ENCODE results near the gene DIS3L.
"Not testable (repeated sequence)": the region's sequence is repeated elsewhere in the genome, so short reads cannot be mapped to it uniquely, and the experiment has no call there.

The DIS3L gene

DNA sequence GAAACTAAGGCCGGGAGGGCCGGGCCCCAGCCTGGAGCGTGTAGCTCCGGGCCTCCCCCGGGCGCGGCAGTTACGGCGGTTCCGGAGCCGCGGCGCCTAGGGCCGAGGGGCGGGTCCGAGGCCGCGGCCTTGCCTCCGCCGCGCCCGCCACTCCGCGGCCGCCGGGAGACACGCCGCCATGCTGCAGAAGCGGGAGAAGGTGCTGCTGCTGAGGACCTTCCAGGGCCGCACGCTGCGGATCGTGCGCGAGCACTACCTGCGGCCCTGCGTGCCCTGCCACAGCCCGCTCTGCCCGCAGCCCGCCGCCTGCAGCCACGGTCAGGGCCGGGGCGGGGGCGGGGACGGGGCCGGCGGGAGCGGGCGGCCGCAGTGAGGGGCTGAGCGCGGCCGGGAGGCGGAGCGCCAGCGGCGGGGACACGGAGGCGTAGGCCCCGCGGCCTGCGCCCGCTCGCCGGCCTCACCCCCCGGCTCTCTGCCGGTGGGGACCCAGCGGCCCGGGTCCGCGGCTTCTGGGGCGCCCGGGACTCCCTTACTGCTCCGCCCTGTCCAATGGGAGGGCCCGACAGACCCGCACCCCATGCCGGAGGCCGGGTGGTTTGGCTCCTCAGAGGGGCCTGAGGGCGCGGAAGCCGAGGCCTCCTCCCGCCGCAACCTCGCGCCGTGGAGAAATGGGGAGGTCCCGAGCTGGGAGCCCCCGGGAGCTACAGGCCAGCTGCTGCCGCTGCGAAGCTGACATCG lies at the start of gene DIS3L:
Gene DIS3L, plus strand, starts transcription at position 150 of the 738 bp plus-strand sequence. Its CDS starts 29 bp downstream, at position 179.
- peak; percentile 46 for DNase-seq

DNA sequence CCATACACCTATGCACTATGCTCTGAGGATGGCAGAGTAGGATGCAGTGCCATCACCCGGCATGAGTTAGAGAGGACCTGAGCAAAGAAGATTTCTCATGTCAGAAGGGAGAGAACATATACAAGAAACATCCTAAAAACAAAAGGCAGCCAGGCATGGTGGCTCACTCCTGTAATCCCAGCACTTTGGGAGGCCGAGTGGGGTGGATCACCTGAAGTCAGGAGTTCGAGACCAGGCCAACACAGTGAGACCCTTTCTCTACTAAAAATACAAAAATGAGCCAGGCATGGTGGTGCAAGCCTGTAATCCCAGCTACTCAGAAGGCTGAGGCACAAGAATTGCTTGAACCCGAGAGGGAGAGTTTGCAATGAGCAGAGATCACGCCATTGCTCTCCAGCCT lies 47.5 kb upstream of the DIS3L start:
- not testable (repeated sequence) for DNase-seq

DNA sequence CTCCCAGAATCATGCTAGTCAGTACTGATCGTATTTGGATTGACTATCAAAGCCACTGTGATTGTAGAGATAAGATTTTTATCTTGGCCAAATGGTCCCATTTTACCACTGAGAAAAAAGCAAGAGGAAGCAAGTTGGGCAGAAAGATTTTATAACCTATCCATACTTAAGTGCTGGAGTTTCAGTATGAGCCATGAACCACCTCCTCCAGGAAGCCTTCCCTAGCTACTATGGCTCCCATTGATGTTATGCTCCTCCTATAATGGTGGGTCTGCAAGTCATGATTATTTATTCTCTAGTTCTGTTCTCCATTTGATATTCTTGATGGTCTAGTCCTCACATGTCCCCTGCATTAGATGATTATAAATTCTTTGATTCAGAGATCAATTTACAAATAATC lies 46.4 kb upstream of the DIS3L start:
- no peak for DNase-seq

DNA sequence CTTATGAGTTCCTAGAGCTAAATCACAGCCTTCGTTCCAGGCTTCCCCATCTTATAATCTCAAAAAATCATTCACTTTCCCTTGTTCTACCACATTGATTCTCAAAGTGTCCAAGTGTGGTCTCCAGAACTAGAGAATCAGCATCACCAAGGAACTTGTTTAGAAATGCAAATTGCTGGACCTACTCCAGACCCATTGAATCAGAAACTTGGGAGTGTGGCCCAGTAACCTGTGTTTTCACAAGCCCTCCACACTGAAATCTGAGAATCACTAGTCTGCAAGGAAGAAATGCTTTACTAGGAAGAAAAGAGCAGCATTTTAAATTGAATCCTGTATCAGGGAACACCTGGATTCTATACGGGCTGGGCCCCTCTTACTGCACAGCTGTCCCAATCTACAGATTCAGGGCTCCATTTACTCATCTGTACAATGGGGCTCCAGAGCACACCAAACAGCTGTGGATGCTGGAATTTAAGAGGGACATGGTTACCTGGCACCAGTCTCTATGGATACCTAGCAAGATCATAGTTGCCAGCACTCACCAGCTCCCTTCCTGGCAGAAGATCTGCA lies 43.7 kb upstream of the DIS3L start:
- no peak for DNase-seq

DNA sequence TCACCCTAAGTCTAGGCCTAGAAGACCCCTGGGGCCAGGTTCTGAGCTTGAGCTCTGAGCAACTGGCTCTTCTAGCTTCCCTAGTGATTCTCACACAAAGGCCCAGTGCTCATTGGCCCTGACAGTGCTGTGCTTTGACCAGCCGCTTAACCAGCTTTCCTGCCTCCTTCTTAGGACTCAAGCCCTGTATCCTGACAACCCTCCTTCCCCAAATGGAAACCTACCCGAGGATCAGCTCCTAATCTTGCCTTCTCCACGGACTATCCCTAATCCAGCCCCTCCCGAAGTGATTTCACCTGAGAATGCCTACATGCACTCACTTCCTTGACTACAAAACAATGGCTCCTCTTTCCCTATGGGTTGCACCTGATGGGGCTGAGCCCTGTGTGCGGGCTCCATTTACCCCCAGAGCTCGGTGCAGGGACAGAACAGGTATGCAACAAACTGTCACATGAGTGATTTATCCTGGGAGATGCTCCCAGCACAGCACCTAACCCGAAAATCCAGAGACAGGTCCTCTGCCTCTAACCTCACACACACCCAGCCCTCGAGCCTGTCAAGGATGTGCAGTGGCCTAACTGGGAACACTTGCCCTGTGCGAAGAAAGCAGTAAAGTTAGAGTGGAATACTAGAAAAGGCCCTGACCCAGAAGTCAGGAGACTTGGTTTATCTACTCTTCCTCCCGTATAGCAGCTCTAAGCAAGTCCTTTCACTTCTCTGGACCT lies 42.1 kb upstream of the DIS3L start:
- no peak for DNase-seq

DNA sequence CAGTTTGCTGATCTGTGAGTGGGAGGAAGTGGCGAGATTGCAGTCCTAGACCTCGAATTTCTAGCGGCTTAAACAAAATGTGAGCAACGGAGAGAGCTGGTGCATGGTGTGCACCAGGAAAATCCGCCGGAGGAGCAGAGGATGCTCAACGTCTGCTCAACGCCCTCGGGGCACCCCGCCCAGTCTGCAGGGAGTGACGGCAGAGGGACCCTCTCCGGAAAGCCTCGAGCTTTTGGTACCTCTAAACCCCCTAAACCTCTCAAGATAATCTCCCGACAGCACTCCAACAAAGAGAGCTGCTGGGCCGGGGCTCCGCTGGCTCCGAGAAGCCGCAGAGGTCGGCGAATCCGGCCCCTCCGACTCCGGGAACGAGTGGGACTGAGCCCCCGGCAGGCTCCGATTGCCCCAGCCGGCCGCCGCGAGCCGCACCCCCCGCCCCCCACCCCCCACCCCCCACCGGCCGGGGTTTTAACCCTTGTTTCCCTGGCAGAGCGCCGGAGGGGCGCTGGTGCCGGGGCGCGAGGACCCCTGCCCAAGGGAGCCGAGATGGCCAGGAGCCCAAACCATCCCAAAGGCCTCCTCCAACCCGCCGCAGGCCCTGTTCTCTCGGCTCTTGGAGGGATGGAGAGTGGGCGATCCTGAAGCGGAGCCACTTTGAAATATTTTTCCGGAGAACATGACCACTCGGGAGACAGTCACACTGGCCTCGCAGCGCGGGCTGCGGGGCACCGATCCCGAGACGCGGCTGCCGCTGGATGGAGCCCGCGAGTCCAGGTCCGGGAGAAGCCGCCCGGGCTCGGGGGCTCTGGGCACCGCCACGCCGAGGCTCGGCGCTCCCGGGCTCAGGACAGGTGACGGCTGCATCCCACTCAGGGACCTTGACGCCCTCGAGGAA lies 41.3 kb upstream of the DIS3L start:
- DNase-seq: no peak

DNA sequence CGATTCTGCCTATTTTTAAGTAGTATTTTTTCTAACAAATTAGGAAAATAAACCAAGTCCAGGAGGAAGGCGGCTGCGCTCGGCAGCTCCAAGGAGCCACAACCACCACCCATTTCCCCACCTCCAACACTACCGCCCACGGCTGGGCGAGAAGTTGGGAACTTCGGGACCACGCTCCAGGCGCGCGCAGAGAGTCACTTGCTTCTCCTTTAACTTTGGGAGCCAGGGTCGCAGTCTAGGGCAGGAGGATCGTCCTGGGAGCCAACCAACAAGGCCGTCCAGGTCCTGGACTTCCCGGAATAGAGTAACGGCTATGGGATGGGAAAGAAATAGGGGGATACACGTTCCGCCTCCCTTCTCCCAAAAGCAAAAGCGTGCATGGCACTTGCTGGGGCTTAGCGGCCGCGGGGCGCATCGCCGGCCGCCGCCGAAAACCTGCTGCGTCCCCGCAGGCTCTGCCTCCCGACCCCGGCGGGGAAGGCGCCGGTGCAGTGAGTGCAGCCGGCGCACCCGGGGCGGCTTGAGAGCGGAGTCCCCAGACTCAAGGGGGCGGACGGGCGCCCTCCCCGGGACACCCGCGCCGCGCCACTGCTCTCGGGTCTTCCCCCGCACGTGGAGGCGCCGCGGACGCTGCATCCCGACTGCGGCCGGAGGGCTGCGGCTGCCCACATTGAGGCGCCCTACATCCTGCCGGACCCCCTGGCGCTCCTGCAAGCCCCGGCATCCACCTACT lies 40.5 kb upstream of the DIS3L start:
- no peak for DNase-seq

DNA sequence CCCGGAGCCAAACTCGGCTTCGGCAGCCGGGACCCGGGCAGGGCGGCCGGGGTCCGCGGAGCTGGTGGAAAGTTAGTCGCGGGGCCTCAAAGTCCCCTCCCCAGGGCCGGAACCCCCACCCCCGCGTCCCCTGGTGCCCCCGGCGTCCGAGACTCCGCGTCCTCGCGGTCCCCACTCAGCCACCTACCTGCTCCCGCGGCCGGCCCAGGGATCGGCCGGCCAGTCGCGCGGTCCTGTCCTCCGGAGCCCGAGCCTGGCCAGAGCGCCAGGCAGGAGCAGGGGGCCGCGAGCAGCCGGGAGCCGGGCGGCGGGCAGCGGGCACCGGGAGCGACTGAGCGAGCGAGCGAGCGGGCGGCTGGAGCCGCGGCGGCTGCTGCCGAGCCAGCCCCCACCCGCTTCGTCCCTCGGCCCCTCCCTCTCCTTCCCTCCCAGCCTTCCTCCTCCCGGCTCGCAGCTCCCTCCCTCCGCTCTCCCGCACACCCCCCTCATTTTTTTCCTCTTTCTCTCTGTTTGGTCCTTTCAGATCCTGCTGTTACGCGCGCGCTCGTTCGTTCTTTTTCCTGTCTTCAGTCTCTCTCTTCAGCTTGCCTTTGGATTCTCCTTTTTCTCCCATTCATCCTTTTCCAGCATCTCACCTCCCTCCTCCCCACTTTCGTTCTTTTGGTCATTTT lies 39.8 kb upstream of the DIS3L start, which contains the start of gene MEGF11:
Gene MEGF11, minus strand, starts transcription at position 333 of the 671 bp plus-strand sequence. CDS start 125,347 bp downstream, outside the sequence.
- no peak for DNase-seq

DNA sequence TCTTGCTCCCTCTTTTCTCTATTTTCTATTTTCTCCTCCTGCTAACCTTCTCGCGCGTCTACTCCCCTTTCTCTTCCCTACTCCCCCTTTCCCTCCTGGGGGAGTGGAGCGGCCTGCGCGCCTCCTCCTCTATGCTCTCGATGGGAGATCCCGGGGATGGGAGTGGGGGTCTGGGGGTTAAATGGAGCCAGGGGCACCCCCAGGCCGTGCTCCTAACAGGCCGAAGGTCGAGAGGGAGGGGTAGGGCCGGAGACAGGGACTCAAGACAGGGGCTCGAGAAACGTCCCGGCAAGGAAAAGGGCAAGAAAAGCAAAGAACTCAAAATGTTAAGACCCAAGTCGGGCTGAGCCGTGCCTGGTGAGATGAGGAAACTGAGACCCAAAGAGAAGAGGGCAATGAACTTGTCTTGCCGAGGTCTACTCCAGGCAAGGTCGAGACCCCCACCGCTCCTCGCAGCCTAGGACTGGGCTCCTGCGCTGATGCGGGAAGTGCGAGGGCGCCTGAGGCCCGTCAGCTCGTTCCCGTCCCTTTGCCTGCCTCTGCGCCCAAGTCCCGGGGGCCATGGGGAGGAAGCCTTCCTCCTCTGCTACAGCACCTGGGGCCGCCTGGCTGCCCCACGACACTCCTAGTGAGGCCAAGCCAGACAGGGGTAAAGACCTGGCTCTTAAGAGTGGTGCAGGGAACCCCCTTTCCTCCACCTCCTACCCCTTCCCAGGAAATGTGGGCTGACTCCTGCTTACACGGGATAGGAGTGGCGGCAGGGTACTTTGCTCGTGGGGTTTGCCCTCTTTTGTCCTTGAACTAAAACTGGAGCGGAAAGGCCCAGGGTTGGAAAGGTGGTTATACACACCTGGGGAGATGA lies 39.0 kb upstream of the DIS3L start:
- no peak for DNase-seq

DNA sequence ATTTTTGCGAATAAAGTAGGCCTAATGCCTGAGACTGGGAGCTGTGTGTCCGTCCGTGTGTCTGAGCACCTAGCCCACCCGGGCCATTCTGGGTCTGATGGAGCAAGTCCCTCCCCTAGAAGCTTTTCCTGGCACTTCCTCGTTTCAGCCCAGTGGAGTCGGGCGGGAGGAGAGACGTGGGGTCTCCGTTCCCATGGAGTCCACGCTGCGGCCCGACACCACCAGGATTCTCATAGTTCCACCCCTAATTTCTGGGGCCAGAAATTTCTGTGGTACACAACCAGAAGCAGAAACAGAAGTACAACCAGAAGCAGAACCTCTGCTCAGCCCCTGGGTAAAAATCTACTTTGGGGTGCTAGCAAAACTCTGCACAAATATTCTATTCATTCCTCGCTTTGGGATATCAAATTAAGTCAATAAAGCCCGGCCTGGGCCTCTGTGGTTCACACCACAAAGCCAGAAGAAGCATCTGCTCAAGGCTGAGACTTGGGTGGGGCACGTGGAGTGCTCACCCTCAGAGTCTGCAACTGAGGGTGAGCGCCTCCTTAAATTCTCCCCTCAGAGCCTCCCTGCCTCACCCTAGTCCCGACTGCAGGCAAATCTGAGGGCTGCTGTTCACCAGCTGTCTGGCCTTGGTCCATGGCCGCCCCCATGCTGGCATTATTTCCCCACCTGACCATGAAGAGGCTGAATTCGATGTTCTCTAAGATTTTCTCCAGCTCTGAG lies 38.3 kb upstream of the DIS3L start:
- DNase-seq: no peak

DNA sequence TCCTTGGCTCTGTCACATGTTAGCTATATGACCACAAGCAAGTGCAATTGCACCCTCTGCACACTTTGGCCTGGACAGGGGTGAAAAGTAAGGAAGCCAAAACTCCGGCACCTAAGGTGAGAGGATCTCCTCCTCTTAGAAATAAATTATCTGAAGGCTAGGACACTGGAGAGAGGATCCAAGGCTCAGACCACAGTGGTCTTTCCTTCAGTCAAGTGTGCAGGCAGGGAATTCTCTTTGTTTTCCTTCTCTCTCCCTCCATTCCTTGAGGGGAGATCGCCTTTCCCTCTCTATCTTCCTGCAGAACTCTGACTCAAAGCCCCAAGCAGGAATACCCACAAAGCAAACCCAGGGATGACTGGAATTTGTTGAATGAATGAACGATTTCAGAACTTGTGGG lies 36.7 kb upstream of the DIS3L start:
- no peak for DNase-seq

DNA sequence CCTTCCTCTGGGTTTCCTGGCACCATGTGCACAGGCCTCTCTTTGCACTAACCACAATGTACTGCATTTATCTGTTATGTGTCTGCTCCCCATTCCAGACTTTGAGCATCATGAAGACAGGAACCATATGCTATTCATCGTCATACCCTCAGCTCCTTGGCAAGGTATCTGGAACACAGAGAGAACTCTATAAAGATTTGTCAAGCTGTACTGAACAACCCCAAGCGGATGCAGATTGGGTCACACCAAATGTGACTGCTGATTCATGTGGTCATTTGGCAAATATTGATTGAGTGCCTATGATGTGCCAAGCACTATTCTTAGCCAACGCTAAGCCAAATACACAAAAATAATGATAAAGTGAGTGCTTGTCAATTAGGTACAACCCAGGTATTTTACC lies 32.3 kb upstream of the DIS3L start:
- no peak for DNase-seq

DNA sequence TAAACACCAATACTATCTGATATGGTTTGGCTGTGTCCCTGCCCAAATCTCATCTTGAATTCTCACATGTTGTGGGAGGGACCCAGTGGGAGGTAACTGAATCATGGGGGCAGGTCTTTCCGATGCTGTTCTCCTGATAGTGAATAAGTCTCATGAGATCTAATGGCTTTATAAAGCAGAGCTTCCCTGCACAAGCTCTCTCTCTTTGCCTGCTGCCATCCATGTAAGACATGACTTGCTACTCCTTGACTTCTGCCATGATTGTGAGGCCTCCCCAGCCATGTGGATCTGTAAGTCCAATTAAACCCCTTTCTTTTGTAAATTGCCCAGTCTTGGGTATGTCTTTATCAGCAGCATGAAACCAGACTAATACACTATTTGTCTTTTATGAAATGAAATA lies 30.5 kb upstream of the DIS3L start:
- not testable (repeated sequence) for DNase-seq

DNA sequence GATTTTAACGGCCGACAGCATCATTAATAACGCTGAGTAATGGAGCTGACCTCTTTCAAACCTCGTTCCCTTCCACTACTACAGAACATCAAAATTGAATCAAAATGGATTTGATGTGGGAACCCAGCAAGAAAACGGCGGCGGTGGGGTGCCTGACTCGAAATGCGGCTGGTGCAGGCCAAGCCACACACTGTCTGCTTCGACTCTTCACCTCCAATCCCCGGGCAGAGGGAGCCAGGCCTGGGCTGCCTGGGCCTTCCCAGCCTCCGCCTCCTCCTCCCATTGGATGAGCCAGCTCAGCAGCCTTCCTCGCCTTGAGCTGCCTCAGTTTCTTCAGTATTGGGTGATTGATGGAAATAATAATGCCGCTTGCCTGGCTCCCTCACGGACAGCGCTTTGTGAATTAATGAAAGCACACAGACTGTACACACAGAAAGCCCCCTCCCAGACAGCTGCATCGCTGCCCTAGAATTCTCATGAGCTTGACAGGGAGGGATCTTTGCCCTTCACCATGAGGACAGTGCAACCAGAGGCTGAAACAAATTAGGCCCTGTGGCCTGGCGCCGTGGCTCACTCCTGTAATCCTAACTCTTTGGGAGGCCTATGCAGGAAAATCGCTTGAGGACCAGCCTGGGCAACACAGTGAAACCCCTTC lies 28.4 kb upstream of the DIS3L start:
- no peak for DNase-seq

DNA sequence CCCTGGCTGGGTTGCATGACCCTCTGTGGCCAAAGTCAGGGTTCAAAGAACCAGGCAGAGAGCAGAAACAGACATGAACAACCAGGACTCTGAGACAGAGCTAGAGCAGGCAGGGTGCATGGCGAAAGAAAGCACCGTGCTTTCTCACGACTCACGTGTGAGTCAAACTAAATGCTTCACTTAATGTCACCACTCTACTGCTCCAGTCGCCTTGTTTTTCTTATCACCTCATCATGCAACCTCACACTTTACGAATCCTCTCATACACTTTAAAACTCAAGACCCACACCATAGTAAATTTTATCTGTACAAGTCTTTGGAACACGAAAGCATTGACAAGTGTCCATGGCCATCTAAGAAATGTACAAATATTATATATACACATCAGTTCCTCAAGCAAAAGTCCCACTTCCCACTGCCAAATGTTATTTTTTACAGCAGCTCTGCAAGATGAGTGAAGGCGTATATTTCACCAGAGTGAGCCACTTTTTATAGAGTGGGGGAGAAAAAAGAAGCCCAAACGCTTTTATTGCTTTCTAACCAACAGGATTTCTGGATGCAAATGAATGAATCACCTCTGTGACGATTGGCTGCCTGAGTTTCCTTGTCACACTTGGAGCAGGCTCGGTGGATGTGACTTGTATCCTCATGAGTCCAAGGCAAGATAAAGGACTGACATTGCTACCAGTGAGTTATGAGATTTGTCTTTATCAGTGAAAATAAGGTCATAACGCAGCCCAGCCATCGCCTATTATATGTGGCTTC lies 23.9 kb upstream of the DIS3L start:
- no peak for DNase-seq

DNA sequence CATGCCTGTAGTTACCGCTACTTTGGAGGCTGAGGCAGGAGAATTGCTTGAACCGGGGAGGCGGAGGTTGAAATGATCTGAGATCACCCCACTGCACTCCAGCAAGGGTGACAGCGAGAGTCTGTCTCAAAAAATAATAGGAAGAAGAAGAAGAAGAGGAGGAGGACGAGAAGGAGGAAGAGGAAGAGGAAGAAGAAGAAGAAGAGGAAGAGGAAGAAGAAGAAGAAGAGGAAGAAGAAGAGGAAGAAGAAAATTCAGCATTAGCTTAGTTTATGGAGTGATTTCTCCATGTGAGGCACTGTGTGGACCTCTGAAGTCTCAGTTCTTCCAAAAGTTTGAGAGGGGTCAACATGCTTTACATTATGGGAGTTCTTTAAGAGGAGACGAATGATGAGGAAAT lies 22.4 kb upstream of the DIS3L start:
- no peak for DNase-seq

DNA sequence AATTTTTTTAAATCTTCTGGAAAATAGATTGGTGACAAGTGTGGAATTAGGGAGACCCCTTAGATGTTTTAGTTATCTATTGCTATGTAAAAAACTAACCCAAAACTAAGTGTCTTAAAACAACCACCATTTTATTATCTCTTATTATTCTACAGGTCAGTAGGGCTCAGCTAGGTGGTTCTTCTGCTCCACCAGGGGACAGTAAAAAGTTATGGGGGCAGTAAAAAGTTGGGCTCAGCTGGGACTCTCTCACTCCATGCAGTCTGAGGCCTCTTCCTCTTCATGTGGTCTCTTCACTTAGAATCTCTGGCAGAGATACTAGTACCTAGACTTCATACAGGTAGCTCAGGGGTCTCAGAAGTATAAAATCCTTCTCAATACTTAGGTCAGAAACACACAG lies 18.0 kb upstream of the DIS3L start:
- no peak for DNase-seq

DNA sequence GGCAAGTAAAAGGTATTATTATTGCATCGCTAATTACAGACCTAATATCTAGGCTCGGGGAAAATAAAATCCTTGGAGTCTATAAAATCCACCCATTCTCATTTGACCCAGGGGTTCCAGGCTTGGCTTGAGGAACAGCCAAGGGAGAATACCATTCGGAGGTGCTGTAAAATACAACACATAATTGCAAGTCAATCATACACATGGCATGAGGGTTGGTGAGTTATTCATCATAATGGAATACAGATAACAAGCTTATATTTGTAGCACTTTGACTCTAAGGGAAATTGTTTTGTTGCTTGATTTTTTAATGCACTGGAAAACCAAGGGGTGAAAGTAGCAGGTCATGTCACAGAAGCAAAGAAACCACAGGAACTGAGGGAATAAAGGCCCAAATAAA lies 16.8 kb upstream of the DIS3L start:
- no peak for DNase-seq

DNA sequence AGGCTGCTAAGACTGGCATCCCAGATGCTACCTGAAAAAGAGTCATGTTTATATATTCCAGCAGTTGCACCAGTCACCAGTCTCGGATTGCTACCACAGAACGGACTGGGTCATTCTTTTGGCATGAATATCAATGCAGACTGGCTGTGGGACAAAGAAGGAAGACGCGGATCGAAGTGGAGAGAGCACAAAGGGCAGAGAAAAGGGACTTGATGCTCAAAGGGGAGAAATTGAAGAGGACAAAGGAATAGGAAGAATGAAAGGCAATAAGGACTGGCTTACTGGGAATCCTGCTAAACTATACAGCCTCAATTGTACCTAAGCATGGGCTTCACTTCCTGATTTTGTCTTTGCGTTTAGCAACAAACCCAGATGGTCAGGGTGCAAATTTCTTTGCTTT lies 15.3 kb upstream of the DIS3L start:
- no peak for DNase-seq
